ENCODE measurements around the gene TMEM234.

- TF ChIP-seq, protein P1, sequence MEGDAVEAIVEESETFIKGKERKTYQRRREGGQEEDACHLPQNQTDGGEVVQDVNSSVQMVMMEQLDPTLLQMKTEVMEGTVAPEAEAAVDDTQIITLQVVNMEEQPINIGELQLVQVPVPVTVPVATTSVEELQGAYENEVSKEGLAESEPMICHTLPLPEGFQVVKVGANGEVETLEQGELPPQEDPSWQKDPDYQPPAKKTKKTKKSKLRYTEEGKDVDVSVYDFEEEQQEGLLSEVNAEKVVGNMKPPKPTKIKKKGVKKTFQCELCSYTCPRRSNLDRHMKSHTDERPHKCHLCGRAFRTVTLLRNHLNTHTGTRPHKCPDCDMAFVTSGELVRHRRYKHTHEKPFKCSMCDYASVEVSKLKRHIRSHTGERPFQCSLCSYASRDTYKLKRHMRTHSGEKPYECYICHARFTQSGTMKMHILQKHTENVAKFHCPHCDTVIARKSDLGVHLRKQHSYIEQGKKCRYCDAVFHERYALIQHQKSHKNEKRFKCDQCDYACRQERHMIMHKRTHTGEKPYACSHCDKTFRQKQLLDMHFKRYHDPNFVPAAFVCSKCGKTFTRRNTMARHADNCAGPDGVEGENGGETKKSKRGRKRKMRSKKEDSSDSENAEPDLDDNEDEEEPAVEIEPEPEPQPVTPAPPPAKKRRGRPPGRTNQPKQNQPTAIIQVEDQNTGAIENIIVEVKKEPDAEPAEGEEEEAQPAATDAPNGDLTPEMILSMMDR (conservative IDR thresholded peaks at IDR 0.05; ENCODE audit: low read depth, low read length), result no peak
- TF ChIP-seq EZH2phosphoT487 (IDR thresholded peaks at IDR 0.05; ENCODE audit: borderline replicate concordance, low read length), result no peak
These were observed 42.5 kb downstream of the TMEM234 start, which contains the start of gene TXLNA for GRCh38 chr1:32179443-32180185.
